SKM-1 treated with dmso at 0.1 percent for 144 hours (cell line): Measurements from ENCODE around the gene VSTM2L.
"Not testable (repeated sequence)": the region's sequence is repeated elsewhere in the genome, so short reads cannot be mapped to it uniquely, and the experiment has no call there.

ENCODE experiments used
- DNase-seq: peaks from one replicate; lab custom pipeline; 2025; ENCODE audit not compliant: unreplicated experiment; lab: John Stamatoyannopoulos, UW

Gene VSTM2L

GRCh38 chr20:37958856-37959520 lies 56.1 kb downstream of the VSTM2L start:
- DNase-seq = no peak

DNA sequence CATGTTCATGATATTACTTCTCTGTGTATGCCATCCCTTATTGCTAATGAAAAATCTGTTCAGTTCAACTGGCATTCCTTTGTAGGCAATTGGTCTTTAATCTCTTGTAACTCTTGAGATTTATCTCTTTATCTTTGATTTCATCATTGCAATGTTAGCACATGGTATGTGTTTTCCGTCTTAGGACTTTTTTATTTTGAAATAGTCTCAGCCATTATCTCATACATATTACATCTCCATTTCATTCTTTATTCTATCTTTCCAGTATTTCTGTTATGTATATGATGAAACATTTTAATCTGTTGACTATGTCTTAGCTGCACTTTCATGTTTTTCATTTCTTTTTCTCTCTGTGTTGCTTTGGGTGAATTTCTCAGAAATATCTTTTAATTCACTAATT lies 58.1 kb downstream of the VSTM2L start:
- DNase-seq = no peak

- not testable (repeated sequence) for DNase-seq
These were observed 60.6 kb downstream of the VSTM2L start for GRCh38 chr20:37963483-37963882.

DNA sequence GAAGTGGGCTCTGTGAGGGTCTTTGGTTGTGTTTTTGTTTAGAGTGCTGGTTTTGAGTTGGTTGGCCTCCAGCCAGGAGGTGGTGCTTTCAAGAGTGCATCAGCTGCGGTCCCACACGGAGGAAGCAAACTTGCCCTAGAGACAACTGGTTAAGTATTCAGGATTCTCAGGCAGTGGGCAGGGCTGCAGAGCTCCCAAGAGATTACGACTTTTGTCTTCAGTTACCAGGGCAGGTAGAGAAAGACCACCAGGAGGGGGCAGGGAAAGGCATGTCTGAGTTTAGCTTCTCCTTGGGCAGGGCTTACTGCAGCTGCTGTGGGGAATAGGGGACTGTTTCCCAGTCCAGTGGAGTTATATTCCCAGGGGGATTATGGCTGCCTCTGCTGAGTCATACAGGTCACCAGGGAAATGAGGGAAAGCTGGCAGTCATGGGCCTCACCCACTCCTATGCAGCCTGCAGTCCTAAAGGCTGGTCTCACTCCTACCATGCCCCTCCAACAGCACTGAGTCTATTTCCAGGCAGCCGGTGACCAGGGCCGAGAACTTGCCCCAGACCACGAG lies 66.0 kb downstream of the VSTM2L start:
- no peak for DNase-seq

GRCh38 chr20:37969949-37970855 lies 67.3 kb downstream of the VSTM2L start:
- no peak for DNase-seq

GRCh38 chr20:37970856-37971245 lies 67.9 kb downstream of the VSTM2L start:
- no peak for DNase-seq

GRCh38 chr20:37971561-37972127 lies 68.7 kb downstream of the VSTM2L start:
- DNase-seq = no peak

GRCh38 chr20:37972256-37973058 lies 69.5 kb downstream of the VSTM2L start:
- DNase-seq = no peak

- no peak for DNase-seq
These were observed 70.4 kb downstream of the VSTM2L start for GRCh38 chr20:37973059-37973910.

- DNase-seq = no peak
These were observed 74.0 kb downstream of the VSTM2L start for GRCh38 chr20:37976887-37977286.

DNA sequence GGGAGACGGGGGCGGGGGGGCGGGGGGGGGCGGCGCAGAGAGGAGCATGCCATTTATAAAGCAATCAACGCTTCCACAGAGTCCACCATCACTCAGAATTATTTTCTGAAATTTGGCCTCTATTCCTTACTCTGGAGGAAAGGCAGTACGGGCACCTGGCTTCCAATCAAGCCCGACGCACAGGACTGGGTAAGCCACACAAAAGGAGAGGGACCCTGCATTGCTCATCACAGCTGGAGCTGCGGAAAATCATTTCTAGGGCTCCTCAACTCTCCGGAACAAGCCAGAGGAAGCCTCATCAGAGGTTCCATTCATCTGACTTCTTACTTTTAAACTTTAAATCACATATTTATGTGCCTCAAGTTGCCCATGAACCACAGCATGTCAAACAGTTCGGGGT lies 74.4 kb downstream of the VSTM2L start:
- DNase-seq = no peak

GRCh38 chr20:37977786-37978185 lies 74.9 kb downstream of the VSTM2L start:
- no peak for DNase-seq

- DNase-seq = no peak
These were observed 76.4 kb downstream of the VSTM2L start for GRCh38 chr20:37979021-37979985.

DNA sequence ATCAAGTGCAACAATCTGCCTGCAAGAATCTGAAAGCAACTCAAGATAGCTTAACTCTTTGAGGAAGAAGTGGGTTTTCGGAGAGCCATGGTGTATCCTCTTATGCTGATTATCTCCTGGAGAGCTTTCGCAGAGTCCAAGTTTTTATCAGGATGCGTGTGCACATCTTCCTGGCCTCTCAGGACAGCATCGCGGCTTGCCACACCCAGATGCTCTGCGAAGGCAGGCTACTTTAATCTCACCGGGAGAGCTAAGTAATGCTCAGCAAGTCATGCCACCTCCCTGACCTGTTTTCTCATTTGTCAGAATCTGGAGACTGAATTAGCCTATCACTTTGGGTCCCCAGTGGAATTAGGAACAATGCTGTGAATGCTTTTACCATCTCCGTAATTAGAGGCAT lies 77.5 kb downstream of the VSTM2L start:
- no peak for DNase-seq

DNA sequence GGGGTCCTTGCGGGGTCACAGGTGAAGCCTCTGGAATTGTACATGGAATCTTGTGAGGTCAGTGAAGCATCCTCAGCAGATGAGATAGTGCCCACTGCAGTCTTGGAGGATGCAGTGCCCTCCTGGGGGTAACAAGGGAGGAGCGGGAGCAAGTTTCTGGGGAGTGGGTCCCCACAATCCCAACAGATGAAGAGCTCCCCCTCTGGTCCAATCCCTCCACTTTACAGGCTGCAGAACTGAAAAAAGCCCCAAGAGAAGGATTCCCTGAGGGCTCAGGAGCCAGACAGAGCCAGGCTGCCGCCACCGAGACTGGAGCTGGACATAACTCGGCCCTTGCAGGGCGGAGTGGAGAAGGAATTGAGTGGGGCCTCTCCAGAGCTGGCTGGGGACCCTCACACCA lies 77.9 kb downstream of the VSTM2L start:
- DNase-seq = no peak

- no peak for DNase-seq
These were observed 78.6 kb downstream of the VSTM2L start for GRCh38 chr20:37981568-37981967.

GRCh38 chr20:37983286-37983685 lies 80.4 kb downstream of the VSTM2L start:
- no peak for DNase-seq

DNA sequence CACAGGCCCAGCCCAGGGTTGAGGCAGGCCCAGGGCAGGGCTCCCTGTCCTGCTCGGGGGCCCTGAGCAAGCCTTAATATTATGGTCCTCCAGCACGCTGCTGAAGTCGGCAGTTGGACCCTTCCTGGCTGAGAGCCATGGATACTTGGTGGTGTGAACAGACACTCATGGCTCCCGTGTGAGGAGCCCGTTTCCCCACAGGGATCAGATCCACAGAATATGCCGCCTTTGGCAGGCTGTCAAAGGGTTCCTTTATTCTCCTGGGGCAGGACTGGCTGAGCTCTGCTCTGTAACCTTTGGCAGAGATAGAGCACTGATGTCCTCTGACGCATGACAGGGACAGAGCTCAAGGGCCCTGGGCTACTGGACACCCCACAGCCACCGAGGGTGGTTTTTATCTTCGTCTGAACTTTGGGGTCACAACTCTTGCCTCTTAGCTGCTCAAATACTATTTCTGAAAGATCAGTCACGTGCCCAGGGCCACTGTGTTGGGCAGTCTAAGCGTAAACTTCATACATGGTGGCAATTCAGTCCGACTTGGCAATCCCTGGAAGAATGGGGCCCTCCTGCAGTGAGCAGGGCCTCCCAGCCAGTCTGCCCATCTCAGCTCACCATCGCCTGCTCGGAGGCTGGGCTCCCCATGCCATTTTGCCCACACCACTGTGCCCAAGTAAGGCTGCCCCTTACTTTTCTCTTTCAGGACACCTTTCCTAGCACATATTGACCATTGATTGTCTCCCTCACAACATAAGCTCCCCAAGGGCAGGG lies 81.3 kb downstream of the VSTM2L start:
- DNase-seq = no peak
